ENCODE data around the gene LRRC70. TPM values are rescaled to one million over a fixed set of nuclear protein-coding genes. Genes with fewer than 3 reads are reported as not detected.

Gene LRRC70, protein sequence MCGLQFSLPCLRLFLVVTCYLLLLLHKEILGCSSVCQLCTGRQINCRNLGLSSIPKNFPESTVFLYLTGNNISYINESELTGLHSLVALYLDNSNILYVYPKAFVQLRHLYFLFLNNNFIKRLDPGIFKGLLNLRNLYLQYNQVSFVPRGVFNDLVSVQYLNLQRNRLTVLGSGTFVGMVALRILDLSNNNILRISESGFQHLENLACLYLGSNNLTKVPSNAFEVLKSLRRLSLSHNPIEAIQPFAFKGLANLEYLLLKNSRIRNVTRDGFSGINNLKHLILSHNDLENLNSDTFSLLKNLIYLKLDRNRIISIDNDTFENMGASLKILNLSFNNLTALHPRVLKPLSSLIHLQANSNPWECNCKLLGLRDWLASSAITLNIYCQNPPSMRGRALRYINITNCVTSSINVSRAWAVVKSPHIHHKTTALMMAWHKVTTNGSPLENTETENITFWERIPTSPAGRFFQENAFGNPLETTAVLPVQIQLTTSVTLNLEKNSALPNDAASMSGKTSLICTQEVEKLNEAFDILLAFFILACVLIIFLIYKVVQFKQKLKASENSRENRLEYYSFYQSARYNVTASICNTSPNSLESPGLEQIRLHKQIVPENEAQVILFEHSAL
- polyA plus RNA-seq (2012; ENCODE audit: insufficient read depth, insufficient read length, low read depth) = not detected

DNA sequence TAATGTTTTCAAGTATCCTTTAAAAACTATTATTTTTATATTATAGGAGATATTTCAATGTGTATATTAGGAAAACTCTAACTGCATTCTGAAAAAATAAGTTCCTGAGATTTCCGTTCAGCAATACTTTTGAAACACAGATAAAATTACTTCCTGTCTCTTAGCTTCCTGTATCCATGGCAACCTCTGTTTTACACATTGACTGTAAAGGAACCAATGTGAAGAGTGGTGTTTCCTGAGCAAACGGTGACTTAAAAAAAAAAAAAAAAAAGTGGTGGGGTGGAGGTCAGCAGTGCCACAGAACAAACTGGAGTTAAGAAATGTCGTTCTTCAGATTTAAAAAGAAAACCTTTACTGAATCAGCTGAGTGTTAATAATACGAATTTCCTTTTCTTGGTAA lies at the start of gene LRRC70:
TSS of gene LRRC70 (plus strand) at position 280 of the 400 bp plus-strand sequence. CDS start 620 bp downstream, outside the sequence.
- TF ChIP-seq, protein P1, sequence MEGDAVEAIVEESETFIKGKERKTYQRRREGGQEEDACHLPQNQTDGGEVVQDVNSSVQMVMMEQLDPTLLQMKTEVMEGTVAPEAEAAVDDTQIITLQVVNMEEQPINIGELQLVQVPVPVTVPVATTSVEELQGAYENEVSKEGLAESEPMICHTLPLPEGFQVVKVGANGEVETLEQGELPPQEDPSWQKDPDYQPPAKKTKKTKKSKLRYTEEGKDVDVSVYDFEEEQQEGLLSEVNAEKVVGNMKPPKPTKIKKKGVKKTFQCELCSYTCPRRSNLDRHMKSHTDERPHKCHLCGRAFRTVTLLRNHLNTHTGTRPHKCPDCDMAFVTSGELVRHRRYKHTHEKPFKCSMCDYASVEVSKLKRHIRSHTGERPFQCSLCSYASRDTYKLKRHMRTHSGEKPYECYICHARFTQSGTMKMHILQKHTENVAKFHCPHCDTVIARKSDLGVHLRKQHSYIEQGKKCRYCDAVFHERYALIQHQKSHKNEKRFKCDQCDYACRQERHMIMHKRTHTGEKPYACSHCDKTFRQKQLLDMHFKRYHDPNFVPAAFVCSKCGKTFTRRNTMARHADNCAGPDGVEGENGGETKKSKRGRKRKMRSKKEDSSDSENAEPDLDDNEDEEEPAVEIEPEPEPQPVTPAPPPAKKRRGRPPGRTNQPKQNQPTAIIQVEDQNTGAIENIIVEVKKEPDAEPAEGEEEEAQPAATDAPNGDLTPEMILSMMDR (IDR thresholded peaks at IDR 0.05; ENCODE audit: low read depth, low read length) = no peak
- Histone ChIP-seq H3K4me1 (no peaks in the 10 kb centered on the region), H3K36me3 (no peaks in the 10 kb centered on the region), H3K4me3 (ENCODE audit: low read depth, low read length) (no peak within 1 kb of the TSS), H3K27me3 (no peaks in the 10 kb centered on the region), H3K9me3 (no peaks in the 10 kb centered on the region)
- DNase-seq = no peak

DNA sequence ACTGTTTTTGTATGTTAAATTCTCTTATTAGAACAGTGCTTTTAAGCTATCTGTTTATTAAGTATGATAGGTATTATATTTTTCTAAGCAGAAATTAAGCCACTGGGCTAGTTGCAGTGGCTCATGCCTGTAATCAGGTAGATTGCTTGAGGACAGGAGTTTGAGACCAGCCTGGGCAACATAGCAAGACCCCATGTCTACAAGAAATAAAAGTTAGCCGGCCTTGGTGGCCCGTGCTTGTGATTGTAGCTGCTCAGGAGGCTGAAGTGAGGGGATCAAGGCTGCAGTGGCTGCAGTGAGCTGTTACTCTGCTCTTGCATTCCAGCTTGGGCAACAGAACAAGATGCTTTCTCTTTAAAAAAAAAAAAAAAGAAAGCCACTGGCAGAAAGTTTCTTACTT lies 45.0 kb upstream of the LRRC70 start:
- no peak for DNase-seq
- H3K9me3 ChIP-seq = no peaks in the 10 kb centered on the region
- H3K4me3 ChIP-seq (ENCODE audit: low read depth, low read length) = no peak overlapping the region
- no peaks in the 10 kb centered on the region; the same call in 1 of the 2 replicates for H3K4me1 ChIP-seq
- TF ChIP-seq, protein P1 (IDR thresholded peaks at IDR 0.05; ENCODE audit: low read depth, low read length) = no peak
- no peaks in the 10 kb centered on the region for H3K27me3 ChIP-seq
- H3K36me3 ChIP-seq = peaks cover 27% of the 10 kb centered on the region

DNA sequence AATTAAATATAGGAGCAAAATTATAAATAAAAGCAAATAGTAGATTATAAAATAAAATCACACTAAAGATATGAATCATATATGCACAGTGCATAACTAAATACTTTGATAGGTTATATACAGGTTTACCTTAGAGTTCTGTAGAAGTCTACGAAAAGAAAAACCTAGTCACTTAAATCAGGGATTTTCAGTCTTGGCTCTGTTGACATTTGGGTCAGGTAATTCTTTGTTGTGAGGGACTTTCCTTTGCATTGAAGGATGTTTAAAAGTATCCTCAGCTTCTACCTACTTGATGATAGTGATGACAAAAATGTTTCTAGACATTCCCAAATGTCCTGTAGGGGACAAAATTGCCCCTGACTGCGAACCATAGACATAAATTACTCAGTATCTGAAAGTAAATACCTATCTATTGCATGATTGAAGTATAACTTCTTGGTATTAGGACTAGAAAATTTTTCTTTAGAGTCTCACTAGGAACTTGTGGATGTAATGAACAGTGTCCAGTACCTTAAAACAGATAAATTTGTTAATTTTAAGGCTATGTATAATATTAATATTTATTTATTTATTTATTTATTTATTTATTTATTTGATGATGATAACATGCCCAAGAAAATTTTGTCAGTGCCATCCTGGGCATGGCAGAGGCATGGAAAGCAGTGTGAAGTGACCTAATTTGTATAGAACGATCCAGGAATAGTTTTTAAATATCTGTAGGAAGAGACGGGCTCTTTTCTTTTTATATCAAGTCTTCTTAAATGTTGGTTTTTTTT lies 44.0 kb upstream of the LRRC70 start:
- Histone ChIP-seq H3K4me1 (peaks cover 6% of the 10 kb centered on the region), H3K4me3 (ENCODE audit: low read depth, low read length) (no peak overlapping the region), H3K36me3 (peaks cover 34% of the 10 kb centered on the region), H3K27me3 (no peaks in the 10 kb centered on the region), H3K9me3 (no peaks in the 10 kb centered on the region)
- TF ChIP-seq, protein P1 (IDR thresholded peaks at IDR 0.05; ENCODE audit: low read depth, low read length) = no peak
- DNase-seq = no peak

DNA sequence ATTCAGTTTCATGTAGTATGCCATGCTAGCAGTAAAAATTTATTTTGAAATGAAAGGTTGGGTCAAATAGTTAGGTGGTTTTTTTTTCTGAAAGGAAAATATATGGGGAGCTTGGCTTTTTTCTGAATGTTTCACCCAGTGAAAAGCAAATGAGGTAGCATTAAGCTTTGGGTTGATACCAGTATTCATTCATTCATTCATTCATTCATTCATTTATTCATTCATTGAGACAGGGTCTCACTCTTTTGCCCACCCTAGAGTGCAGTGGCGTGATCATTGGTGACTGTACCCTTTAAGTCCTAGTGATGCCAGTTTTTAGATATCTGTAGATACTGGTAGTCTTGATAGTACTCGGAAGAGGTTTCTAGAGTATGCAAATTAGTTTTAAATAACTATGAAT lies 42.4 kb upstream of the LRRC70 start:
- H3K4me1 ChIP-seq = peaks cover 6% of the 10 kb centered on the region
- DNase-seq = no peak
- no peak overlapping the region for H3K4me3 ChIP-seq (ENCODE audit: low read depth, low read length)
- peaks cover 22% of the 10 kb centered on the region for H3K36me3 ChIP-seq
- H3K27me3 ChIP-seq = no peaks in the 10 kb centered on the region
- TF ChIP-seq, protein P1 (IDR thresholded peaks at IDR 0.05; ENCODE audit: low read depth, low read length) = no peak
- H3K9me3 ChIP-seq = no peaks in the 10 kb centered on the region

DNA sequence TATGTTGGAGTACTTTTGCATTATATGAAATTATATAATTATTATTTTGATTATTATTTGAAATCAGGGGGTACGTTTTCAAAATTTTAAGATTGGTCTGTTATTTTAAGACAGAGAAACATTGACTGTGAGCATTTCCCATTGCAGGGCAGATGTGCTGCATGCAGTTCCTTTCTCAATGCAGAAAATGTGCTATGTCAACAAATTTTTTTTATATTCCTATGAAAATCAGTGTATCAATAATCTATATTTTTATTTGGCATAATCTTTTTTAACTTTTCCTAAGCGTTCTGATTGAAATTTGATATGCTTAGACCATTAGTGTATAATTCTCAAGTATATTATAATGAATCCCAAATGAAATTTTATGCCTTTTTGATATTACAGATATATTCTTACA lies 41.8 kb upstream of the LRRC70 start:
- DNase-seq = no peak
- no peaks in the 10 kb centered on the region for H3K9me3 ChIP-seq
- peaks cover 17% of the 10 kb centered on the region for H3K36me3 ChIP-seq
- TF ChIP-seq, protein P1 (IDR thresholded peaks at IDR 0.05; ENCODE audit: low read depth, low read length) = no peak
- peaks cover 6% of the 10 kb centered on the region for H3K4me1 ChIP-seq
- no peak overlapping the region for H3K4me3 ChIP-seq (ENCODE audit: low read depth, low read length)
- H3K27me3 ChIP-seq = no peaks in the 10 kb centered on the region

All from BE2C (cell line).